HL-60 (cell line): Measurements from ENCODE around the gene ADH4.

ENCODE experiments used
- DNase-seq, 2 experiments: peaks; one replicate each; pipeline ENCODE4 v3.0.0-alpha.2; 2010 to 2020; ENCODE audit warnings: low read depth in 1 of 2, low spot score in 1 of 2
- H3K27ac ChIP-seq: fragments of 250-450 bp; sonication (Bioruptor Pico); replicated peaks from 2 replicates; pipeline ENCODE4 v1.5.1; 2020; ENCODE audit warnings: mild to moderate bottlenecking, moderate library complexity
- H3K27me3 ChIP-seq: fragments of 250-450 bp; sonication (Bioruptor Pico); 2 replicates; pipeline ENCODE4 v1.5.1; 2021; ENCODE audit warnings: mild to moderate bottlenecking, moderate library complexity; ENCODE audit not compliant: insufficient read depth, poor library complexity, severe bottlenecking
- H3K4me3 ChIP-seq: replicated peaks from 2 replicates; pipeline ENCODE4 v1.5.1; 2011; ENCODE audit warnings: mild to moderate bottlenecking, control low read depth, low read length; ENCODE audit not compliant: insufficient read depth
- GABPA ChIP-seq: IDR thresholded peaks from 2 replicates; pipeline ENCODE4 v1.6.1; 2012; ENCODE audit warnings: low read depth
- POLR2AphosphoS5 ChIP-seq: IDR thresholded peaks from 2 replicates; pipeline ENCODE4 v1.6.1; 2012; ENCODE audit warnings: low read depth
- SPI1 ChIP-seq: IDR thresholded peaks from 2 replicates; pipeline ENCODE4 v1.6.1; 2012; ENCODE audit warnings: low read depth, mild to moderate bottlenecking, borderline replicate concordance
- TF ChIP-seq, protein P1 (sequence below): IDR thresholded peaks from one replicate; pipeline ENCODE4 v1.5.1; 2011; ENCODE audit warnings: low read length, control low read depth, inconsistent platforms; ENCODE audit not compliant: insufficient read depth
- TF ChIP-seq, protein P2 (sequence below): IDR thresholded peaks from 2 replicates; pipeline ENCODE4 v1.6.1; 2012; ENCODE audit warnings: low read depth; ENCODE audit not compliant: insufficient replicate concordance

ADH4 gene

GRCh38 chr4:99148550-99148949, 4.5 kb upstream of the ADH4 start:
- H3K27ac ChIP-seq, result no peak overlapping the region
- H3K27me3 ChIP-seq, result no peaks in the 10 kb centered on the region
- no peak for DNase-seq
- no peak for TF ChIP-seq POLR2AphosphoS5
- TF ChIP-seq, protein P1, sequence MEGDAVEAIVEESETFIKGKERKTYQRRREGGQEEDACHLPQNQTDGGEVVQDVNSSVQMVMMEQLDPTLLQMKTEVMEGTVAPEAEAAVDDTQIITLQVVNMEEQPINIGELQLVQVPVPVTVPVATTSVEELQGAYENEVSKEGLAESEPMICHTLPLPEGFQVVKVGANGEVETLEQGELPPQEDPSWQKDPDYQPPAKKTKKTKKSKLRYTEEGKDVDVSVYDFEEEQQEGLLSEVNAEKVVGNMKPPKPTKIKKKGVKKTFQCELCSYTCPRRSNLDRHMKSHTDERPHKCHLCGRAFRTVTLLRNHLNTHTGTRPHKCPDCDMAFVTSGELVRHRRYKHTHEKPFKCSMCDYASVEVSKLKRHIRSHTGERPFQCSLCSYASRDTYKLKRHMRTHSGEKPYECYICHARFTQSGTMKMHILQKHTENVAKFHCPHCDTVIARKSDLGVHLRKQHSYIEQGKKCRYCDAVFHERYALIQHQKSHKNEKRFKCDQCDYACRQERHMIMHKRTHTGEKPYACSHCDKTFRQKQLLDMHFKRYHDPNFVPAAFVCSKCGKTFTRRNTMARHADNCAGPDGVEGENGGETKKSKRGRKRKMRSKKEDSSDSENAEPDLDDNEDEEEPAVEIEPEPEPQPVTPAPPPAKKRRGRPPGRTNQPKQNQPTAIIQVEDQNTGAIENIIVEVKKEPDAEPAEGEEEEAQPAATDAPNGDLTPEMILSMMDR, result no peak
- H3K4me3 ChIP-seq, result no peak overlapping the region

DNA sequence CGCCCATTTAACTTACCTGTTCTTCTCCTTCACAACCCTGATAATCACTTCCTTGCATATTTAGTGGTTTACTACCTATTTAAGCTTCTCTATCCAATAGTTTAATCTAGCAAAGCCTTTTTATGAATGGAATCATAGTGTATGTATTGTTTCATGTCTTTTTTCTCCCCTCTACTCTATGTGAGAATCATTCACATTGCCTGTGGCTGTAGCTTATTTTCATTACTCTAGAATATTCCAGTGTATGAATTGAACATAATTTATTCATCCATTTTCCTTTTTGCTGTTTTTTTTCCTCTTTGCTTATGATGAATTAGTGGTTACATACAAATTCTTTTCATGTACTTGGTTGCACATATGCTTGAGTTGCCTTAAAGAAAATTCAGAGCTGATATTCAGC, 490 bp upstream of the ADH4 start:
- Histone ChIP-seq H3K27me3 (no peaks in the 10 kb centered on the region), H3K4me3 (no peak overlapping the region)
- TF ChIP-seq, protein P2, sequence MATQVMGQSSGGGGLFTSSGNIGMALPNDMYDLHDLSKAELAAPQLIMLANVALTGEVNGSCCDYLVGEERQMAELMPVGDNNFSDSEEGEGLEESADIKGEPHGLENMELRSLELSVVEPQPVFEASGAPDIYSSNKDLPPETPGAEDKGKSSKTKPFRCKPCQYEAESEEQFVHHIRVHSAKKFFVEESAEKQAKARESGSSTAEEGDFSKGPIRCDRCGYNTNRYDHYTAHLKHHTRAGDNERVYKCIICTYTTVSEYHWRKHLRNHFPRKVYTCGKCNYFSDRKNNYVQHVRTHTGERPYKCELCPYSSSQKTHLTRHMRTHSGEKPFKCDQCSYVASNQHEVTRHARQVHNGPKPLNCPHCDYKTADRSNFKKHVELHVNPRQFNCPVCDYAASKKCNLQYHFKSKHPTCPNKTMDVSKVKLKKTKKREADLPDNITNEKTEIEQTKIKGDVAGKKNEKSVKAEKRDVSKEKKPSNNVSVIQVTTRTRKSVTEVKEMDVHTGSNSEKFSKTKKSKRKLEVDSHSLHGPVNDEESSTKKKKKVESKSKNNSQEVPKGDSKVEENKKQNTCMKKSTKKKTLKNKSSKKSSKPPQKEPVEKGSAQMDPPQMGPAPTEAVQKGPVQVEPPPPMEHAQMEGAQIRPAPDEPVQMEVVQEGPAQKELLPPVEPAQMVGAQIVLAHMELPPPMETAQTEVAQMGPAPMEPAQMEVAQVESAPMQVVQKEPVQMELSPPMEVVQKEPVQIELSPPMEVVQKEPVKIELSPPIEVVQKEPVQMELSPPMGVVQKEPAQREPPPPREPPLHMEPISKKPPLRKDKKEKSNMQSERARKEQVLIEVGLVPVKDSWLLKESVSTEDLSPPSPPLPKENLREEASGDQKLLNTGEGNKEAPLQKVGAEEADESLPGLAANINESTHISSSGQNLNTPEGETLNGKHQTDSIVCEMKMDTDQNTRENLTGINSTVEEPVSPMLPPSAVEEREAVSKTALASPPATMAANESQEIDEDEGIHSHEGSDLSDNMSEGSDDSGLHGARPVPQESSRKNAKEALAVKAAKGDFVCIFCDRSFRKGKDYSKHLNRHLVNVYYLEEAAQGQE, result no peak
- no peak for TF ChIP-seq GABPA
- no peak for TF ChIP-seq POLR2AphosphoS5
- TF ChIP-seq, protein P1, result no peak
- TF ChIP-seq SPI1, result no peak

DNA sequence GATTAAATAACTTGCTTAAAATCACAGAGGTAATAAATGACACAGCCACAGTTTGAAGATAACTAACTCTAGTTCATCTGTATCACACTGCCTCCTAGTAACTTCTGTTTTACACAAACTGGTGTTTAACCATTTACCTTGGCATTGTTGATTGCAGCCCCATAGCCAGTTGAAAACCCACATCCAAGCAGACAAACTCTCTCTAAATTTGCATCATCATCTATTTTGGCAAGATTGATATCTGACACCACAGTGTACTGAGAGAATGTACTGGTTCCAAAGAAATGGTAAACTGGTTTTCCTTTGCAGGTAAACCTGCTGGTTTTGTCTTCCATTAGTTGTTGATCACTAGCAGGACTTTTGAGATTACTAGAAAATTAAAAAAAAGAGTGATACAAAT, 7.8 kb downstream of the ADH4 start:
- no peak for DNase-seq
- H3K4me3 ChIP-seq, result no peak overlapping the region
- TF ChIP-seq POLR2AphosphoS5 (no peak), GABPA (no peak), SPI1 (no peak)
- TF ChIP-seq, protein P1, result no peak
- TF ChIP-seq, protein P2, result no peak
- no peak overlapping the region for H3K27ac ChIP-seq
- H3K27me3 ChIP-seq, result no peaks in the 10 kb centered on the region

More for the DNA sequence above, 490 bp upstream of the ADH4 start:
- H3K27ac ChIP-seq, result no peak overlapping the region
- no peak for DNase-seq

GRCh38 chr4:99135541-99136162, 8.4 kb downstream of the ADH4 start:
- TF ChIP-seq, protein P1, result no peak
- TF ChIP-seq GABPA (no peak), SPI1 (no peak), POLR2AphosphoS5 (no peak)
- TF ChIP-seq, protein P2, result no peak
- Histone ChIP-seq H3K27me3 (no peaks in the 10 kb centered on the region), H3K4me3 (no peak overlapping the region), H3K27ac (no peak overlapping the region)
- DNase-seq, result no peak
